B cell (primary cell): ENCODE measurements around the gene MAGIX. TPM values are rescaled to one million over a fixed set of nuclear protein-coding genes. Genes with fewer than 3 reads are reported as not detected.
A peak's percentile ranks its signal among the peaks of the same experiment; 100 is the strongest.

Experiments
- ATAC-seq: fragments of 200-7000 bp; cut with Tn5 transposase; one replicate; pipeline ENCODE4 v1.10.0; 2021; ENCODE audit warnings: low read depth, mild to moderate bottlenecking, moderate number of reproducible peaks, moderate library complexity
- CTCF ChIA-PET: fragments of 350-600 bp; sonication (Branson Sonifier 250); formaldehyde crosslinking; loops from one replicate; lab custom pipeline; 2021; ENCODE audit warnings: antibody characterized with exemption, inconsistent platforms; lab: Charles Lee
- POLR2A ChIA-PET: fragments of 350-600 bp; sonication (Branson Sonifier 250); formaldehyde crosslinking; loops from one replicate; lab custom pipeline; 2021; ENCODE audit warnings: antibody characterized with exemption; lab: Charles Lee
- DNase-seq: peaks from one replicate; pipeline ENCODE4 v3.0.0; 2013
- H2AFZ ChIP-seq: 2 replicates; pipeline ENCODE4 v1.6.1; 2012; ENCODE audit warnings: mild to moderate bottlenecking, low read depth, low read length; ENCODE audit not compliant: insufficient read depth, poor library complexity, severe bottlenecking
- H3K27ac ChIP-seq, 2 donors: 1 replicate in 1 of 2; 2 replicates in 1 of 2; pipeline ENCODE4 v1.5.1; 2012 to 2013; ENCODE audit warnings: low read length in 2 of 2, mild to moderate bottlenecking in 2 of 2, moderate library complexity in 1 of 2
- H3K27me3 ChIP-seq, 4 experiments: fragments of 200-600 bp in 1 of 4; sonication (generic) in 1 of 4; replicated peaks in 1 of 4; 1 replicate in 2 of 4; 2 replicates in 2 of 4; pipeline versions ENCODE4 v1.6.1 to v1.7.0; 2013 to 2016; ENCODE audit warnings: low read length in 3 of 4, mild to moderate bottlenecking in 2 of 4, mixed read lengths in 1 of 4, moderate library complexity in 1 of 4; ENCODE audit not compliant: insufficient read depth in 4 of 4, control insufficient read depth in 3 of 4; ENCODE audit errors: control extremely low read depth in 1 of 4
- H3K36me3 ChIP-seq, 2 experiments: replicated peaks in 1 of 2; 1 replicate in 1 of 2; 2 replicates in 1 of 2; pipeline versions ENCODE4 v1.6.1 to v1.7.1; 2013; ENCODE audit warnings: low read length in 1 of 2; ENCODE audit not compliant: insufficient read depth in 2 of 2, control insufficient read depth in 1 of 2; ENCODE audit errors: control extremely low read depth in 1 of 2, extremely low read depth in 1 of 2
- H3K4me1 ChIP-seq, 2 donors: fragments of 200-600 bp in 1 of 2; sonication (generic) in 1 of 2; 1 replicate in 1 of 2; 2 replicates in 1 of 2; pipeline versions ENCODE4 v1.5.1 to v1.6.1; 2013 to 2017; ENCODE audit warnings: low read length in 2 of 2; ENCODE audit not compliant: control insufficient read depth in 2 of 2, insufficient read depth in 2 of 2
- H3K4me2 ChIP-seq: replicated peaks from 2 replicates; pipeline ENCODE3; 2012; ENCODE audit warnings: mild to moderate bottlenecking, low read depth, low read length; ENCODE audit not compliant: poor library complexity, severe bottlenecking
- H3K4me3 ChIP-seq, 5 experiments: fragments of 200-600 bp in 1 of 5; sonication (generic) in 1 of 5; 1 replicate in 3 of 5; 2 replicates in 2 of 5; pipeline versions ENCODE4 v1.5.1 to v1.7.0; 2011 to 2016; ENCODE audit warnings: low read length in 4 of 5, mild to moderate bottlenecking in 4 of 5, low read depth in 2 of 5, control low read depth in 1 of 5, moderate library complexity in 1 of 5; ENCODE audit not compliant: insufficient read depth in 1 of 5; ENCODE audit errors: control extremely low read depth in 1 of 5, extremely low read depth in 1 of 5
- H3K79me2 ChIP-seq: fragments of 200-600 bp; sonication (generic); one replicate; pipeline ENCODE4 v1.6.0; 2016; ENCODE audit warnings: low read length; ENCODE audit not compliant: control insufficient read depth, insufficient read depth
- H3K9ac ChIP-seq: fragments of 200-600 bp; sonication (generic); 2 replicates; pipeline ENCODE4 v1.6.1; 2017; ENCODE audit warnings: mild to moderate bottlenecking, low read length, moderate library complexity
- H3K9me3 ChIP-seq, 3 donors: one replicate each; pipeline versions ENCODE4 v1.6.1 to v1.7.1; 2013; ENCODE audit warnings: low read length in 2 of 3; ENCODE audit not compliant: control insufficient read depth in 2 of 3, insufficient read depth in 1 of 3; ENCODE audit errors: control extremely low read depth in 1 of 3
- H4K20me1 ChIP-seq: 2 replicates; pipeline ENCODE4 v1.6.0; 2012; ENCODE audit warnings: mild to moderate bottlenecking, low read length; ENCODE audit not compliant: insufficient read depth, control insufficient read depth, poor library complexity, severe bottlenecking
- H3K27ac Mint-ChIP-seq: one replicate; pipeline ENCODE4 v1.8.0; 2021; ENCODE audit warnings: mixed read lengths
- H3K27me3 Mint-ChIP-seq: one replicate; pipeline ENCODE4 v1.8.0; 2021; ENCODE audit warnings: mixed read lengths
- H3K4me1 Mint-ChIP-seq: one replicate; pipeline ENCODE4 v1.8.0; 2021; ENCODE audit warnings: mixed read lengths
- H3K4me3 Mint-ChIP-seq: one replicate; pipeline ENCODE4 v1.8.0; 2021; ENCODE audit warnings: mixed read lengths
- H3K9me3 Mint-ChIP-seq: one replicate; pipeline ENCODE4 v1.8.0; 2022; ENCODE audit warnings: mixed read lengths; ENCODE audit not compliant: insufficient read depth
- CTCF ChIP-seq: fragments of 200-600 bp; IDR thresholded peaks from one replicate; pipeline ENCODE4 v1.8.0; 2022; ENCODE audit warnings: antibody characterized with exemption, mild to moderate bottlenecking
- EZH2 ChIP-seq: IDR thresholded peaks from 2 replicates; pipeline ENCODE4 v1.6.1; 2012; ENCODE audit warnings: borderline replicate concordance, low read depth, mild to moderate bottlenecking, moderate library complexity, low read length; ENCODE audit not compliant: insufficient read depth, poor library complexity, severe bottlenecking
- WGBS: methylation state at CpG from one replicate; pipeline ENCODE4 v1.1.5; 2013; ENCODE audit warnings: missing lambda C conversion rate; ENCODE audit not compliant: insufficient coverage; 5-methylcytosine and 5-hydroxymethylcytosine counted together
- intact Hi-C: fragments of 100-400 bp; cut with micrococcal nuclease; formaldehyde crosslinking; loops from one replicate; pipeline ENCODE4 v1.10.0; 2022
- polyA plus RNA-seq: library from polyadenylated mRNA; depleted of rRNA; stranded (reverse); fragments of >200 nt; gene quantifications from 2 replicates; pipeline ENCODE4 v1.2.3, GENCODE V29; 2012
- total RNA-seq, 2 donors: library from RNA; stranded (reverse); fragments of 120-200 nt in 1 of 2; gene quantifications; 1 replicate in 1 of 2; 2 replicates in 1 of 2; pipeline versions ENCODE4 v1.2.3 to v1.2.4, GENCODE V29; 2013 to 2022

The MAGIX gene
- total and polyA plus RNA-seq, 2 donors (not counting 1 experiment from before 2014, with no cell fraction given): 1.2 to 2.4 TPM

DNA sequence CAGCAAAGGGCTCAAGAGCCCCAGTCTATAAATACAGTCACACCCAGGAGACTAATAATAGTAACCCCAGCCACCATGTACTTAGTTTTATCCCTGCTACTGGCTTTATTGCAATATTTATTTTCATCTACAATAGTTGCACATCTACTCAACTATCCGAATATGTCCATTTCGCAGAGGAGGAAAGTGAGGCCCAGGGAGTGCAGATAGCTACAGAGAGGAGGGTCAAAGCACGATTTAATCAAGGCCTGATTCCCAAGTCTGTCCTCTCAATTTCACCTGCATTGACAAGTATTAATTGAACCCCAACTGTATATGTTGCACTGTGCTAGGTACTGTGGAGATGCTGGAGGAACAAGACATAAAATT is 5.2 kb downstream of the MAGIX start:
- peak overlapping the region; percentile 71 to 75 for H3K27ac ChIP-seq
- DNase-seq: no peak
- H3K4me3 Mint-ChIP-seq: peak overlapping the region; percentile 89
- TF ChIP-seq EZH2 (no peak), CTCF (no peak)
- no peak overlapping the region for H2AFZ ChIP-seq
- intact Hi-C loops: loop anchor here (1.0 to 5.0 kb wide), 3 partner anchors 17 to 231 kb away; partner anchors contain the start of gene GPKOW
- H3K27me3 Mint-ChIP-seq: no peaks in the 10 kb centered on the region
- H3K4me1 Mint-ChIP-seq: peaks cover 34% of the 10 kb centered on the region
- POLR2A ChIA-PET: interaction anchor here (0.8 to 2.6 kb wide), 4 partner anchors 10 to 88 kb away, joined by 3 to 12 read pairs (median 4); partner anchors contain the start of gene WDR45
- WGBS: no CpG with 5 or more reads among the region's 3 CpGs
- ATAC-seq: no peak
- no peaks in the 10 kb centered on the region for H3K9me3 ChIP-seq
- peak overlapping the region; percentile 65 for H3K9ac ChIP-seq
- H3K27ac Mint-ChIP-seq: peak overlapping the region; percentile 92
- CTCF ChIA-PET: interaction anchor here (0.7 to 2.2 kb wide), 8 partner anchors 9 to 63 kb away, joined by 3 to 13 read pairs (median 6); no protein-coding TSS in a partner anchor
- peak overlapping the region; percentile 87 for H3K4me2 ChIP-seq
- no peaks in the 10 kb centered on the region for H3K36me3 ChIP-seq
- peaks cover 9 to 51% of the 10 kb centered on the region in 2 donors for H3K4me1 ChIP-seq
- peak overlapping the region in 4 of 5 experiments; percentile 43 to 65 (median 50) for H3K4me3 ChIP-seq
- no peaks in the 10 kb centered on the region for H3K27me3 ChIP-seq
- no peaks in the 10 kb centered on the region for H3K9me3 Mint-ChIP-seq
- H4K20me1 ChIP-seq: no peaks in the 10 kb centered on the region
- no peaks in the 10 kb centered on the region for H3K79me2 ChIP-seq

DNA sequence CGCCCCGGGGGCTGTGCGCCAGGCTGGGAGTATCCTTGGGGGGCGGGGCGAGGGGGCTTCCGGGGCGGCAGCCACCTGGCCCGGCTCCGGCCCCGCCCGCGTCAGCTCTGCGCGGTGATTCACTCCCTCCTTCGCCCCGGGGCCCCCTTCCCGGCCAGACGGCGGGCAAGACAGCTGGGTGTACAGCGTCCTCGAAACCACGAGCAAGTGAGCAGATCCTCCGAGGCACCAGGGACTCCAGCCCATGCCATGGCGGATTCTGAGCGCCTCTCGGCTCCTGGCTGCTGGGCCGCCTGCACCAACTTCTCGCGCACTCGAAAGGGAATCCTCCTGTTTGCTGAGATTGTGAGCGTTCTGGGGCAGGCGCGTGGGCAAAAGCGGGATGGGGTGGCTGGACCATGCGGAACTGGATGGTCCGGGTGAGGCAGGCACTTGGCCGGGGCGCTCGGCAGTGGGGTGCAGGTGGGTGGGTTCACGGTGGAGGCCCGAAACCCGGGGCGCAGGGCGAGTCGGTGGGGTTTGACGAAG is 9.3 kb downstream of the MAGIX start, which contains the start of gene PLP2:
Gene PLP2 (plus strand): TSS at position 147 of the 528 bp plus-strand sequence. CDS start 103 bp downstream, at position 250.
- Histone ChIP-seq H3K4me1 (peaks cover 15 to 49% of the 10 kb centered on the region in 2 donors), H3K9ac (peak within 1 kb of the TSS; percentile 77), H3K4me2 (peak within 1 kb of the TSS; percentile 82), H3K9me3 (no peaks in the 10 kb centered on the region), H3K79me2 (peaks cover 9% of the 10 kb centered on the region), H4K20me1 (peaks cover 9% of the 10 kb centered on the region), H3K27ac (peak within 1 kb of the TSS; percentile 74 to 84), H3K4me3 (peak within 1 kb of the TSS; percentile 53 to 74 (median 71)), H3K27me3 (no peaks in the 10 kb centered on the region), H2AFZ (peak within 1 kb of the TSS; percentile 65), H3K36me3 (peaks cover 0 to 16% of the 10 kb centered on the region in 2 experiments)
- CTCF ChIA-PET: interaction anchor here (1.0 to 1.9 kb wide), 5 partner anchors 8 to 280 kb away, joined by 3 to 7 read pairs (median 4); no protein-coding TSS in a partner anchor
- no peaks in the 10 kb centered on the region for H3K27me3 Mint-ChIP-seq
- peaks cover 46% of the 10 kb centered on the region for H3K4me1 Mint-ChIP-seq
- H3K27ac Mint-ChIP-seq: peak within 1 kb of the TSS; percentile 92
- ATAC-seq: peak; percentile 46
- TF ChIP-seq CTCF: no peak
- no peak for TF ChIP-seq EZH2
- peak; percentile 66 for DNase-seq
- WGBS: 0% methylated on average over 43 of the region's 46 CpGs
- no peaks in the 10 kb centered on the region for H3K9me3 Mint-ChIP-seq
- POLR2A ChIA-PET: interaction anchor here (1.0 to 2.5 kb wide), 3 partner anchors 16 to 129 kb away, joined by 4 to 13 read pairs (median 5); partner anchors contain the start of gene TFE3
- intact Hi-C loops: loop anchor here (1.0 to 5.0 kb wide), 4 partner anchors 9 to 255 kb away; partner anchors contain the start of genes PIM2 and PRICKLE3
- peak within 1 kb of the TSS; percentile 90 for H3K4me3 Mint-ChIP-seq
